ENCODE results near the gene KCNE2.

DNA sequence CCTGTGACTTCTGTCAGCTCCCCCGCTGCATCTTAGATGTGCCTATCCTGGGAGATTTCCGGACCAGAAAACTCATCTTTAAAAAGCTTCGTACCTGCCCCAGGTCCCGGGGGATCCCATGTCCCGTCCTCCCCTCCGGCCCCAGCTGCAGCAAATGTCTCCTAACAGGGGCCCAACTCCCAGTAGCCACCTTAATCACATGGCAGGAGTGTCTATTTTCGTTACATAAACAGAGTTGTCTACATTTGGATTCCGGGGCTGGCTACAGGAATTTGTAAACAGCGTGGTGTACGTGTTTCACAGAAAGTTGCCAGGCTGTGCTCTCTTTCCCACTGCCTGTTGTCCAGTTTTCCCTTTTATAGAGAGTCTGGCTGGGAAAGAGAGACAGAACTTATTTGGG is 17.9 kb upstream of the KCNE2 start:
- no peak for TF ChIP-seq CTCF (IDR thresholded peaks at IDR 0.05 in 8 of 11, conservative IDR thresholded peaks at IDR 0.05 in 3 of 11)
- TF ChIP-seq POLR2AphosphoS5 (IDR thresholded peaks at IDR 0.05): no peak
